Fibroblast of villous mesenchyme (primary cell): ENCODE data around the gene SPON2. TPM values are rescaled to one million over a fixed set of nuclear protein-coding genes. Genes with fewer than 3 reads are reported as not detected.

Experiments used
- DNase-seq: peaks from one replicate; pipeline ENCODE4 v3.0.0-alpha.2; 2010; ENCODE audit warnings: low read depth
- H3K4me3 ChIP-seq: 2 replicates; pipeline ENCODE4 v1.5.1; 2011; ENCODE audit warnings: low read depth, mild to moderate bottlenecking, low read length
- CTCF ChIP-seq: IDR thresholded peaks from 2 replicates; pipeline ENCODE4 v1.5.1; 2012; ENCODE audit warnings: low read depth, mild to moderate bottlenecking, low read length; ENCODE audit not compliant: insufficient read depth
- total RNA-seq: library from RNA; depleted of rRNA; stranded (reverse); fragments of >200 nt; gene quantifications from 2 replicates; pipeline ENCODE4 v1.2.3, GENCODE V29; 2012

Gene SPON2
- total RNA-seq, 1 donor: 197 TPM

- TF ChIP-seq CTCF: no peak
- DNase-seq: peak; percentile 22
- no peak overlapping the region for H3K4me3 ChIP-seq
These were observed 32.6 kb upstream of the SPON2 start for GRCh38 chr4:1204828-1205585.

- TF ChIP-seq CTCF: no peak
- no peak for DNase-seq
- H3K4me3 ChIP-seq: no peak overlapping the region
These were observed 32.0 kb upstream of the SPON2 start for GRCh38 chr4:1204286-1204827.

GRCh38 chr4:1203026-1203616 lies 30.7 kb upstream of the SPON2 start:
- TF ChIP-seq CTCF: no peak
- no peak overlapping the region for H3K4me3 ChIP-seq
- DNase-seq: no peak

GRCh38 chr4:1202526-1203011 lies 30.2 kb upstream of the SPON2 start:
- no peak for TF ChIP-seq CTCF
- no peak overlapping the region for H3K4me3 ChIP-seq
- no peak for DNase-seq

GRCh38 chr4:1201851-1202525 lies 29.6 kb upstream of the SPON2 start:
- H3K4me3 ChIP-seq: peak overlapping the region; percentile 3
- DNase-seq: peak; percentile 98
- no peak for TF ChIP-seq CTCF

- DNase-seq: peak; percentile 95
- peak overlapping the region; percentile 60 for H3K4me3 ChIP-seq
- no peak for TF ChIP-seq CTCF
These were observed 28.1 kb upstream of the SPON2 start for GRCh38 chr4:1200425-1201035.
